GM11168 (cell line): ENCODE data around the gene RYR1.

ENCODE experiments used
- in situ Hi-C: fragments of 300-500 bp; cut with MboI; formaldehyde crosslinking; loops from one replicate; pipeline ENCODE4 v1.12.0; 2022; ENCODE audit warnings: low sequenced_read_pairs; ENCODE audit not compliant: unreplicated experiment

The RYR1 gene

DNA sequence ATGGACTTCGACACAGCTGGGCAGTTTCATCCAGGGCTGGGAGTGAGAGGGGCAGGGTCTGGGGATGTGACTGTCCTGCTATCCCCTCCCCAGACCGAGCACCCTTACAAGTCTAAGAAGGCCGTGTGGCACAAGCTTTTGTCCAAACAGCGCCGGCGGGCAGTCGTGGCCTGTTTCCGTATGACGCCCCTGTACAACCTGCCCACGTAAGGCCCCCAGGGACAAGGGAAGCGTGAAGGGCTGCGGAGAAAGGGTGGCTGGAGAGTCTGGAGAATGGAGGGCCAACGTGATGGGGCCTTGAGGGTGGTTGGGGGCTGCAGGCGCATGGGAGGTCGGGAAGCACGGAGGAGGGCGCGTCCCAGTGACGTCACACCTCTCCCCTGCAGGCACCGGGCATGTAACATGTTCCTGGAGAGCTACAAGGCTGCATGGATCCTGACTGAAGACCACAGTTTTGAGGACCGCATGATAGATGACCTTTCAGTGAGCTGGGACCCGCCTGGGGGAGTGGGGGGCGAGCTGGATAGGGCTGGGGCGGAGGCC lies 94.8 kb downstream of the RYR1 start:
- in situ Hi-C loops = no loop called here

DNA sequence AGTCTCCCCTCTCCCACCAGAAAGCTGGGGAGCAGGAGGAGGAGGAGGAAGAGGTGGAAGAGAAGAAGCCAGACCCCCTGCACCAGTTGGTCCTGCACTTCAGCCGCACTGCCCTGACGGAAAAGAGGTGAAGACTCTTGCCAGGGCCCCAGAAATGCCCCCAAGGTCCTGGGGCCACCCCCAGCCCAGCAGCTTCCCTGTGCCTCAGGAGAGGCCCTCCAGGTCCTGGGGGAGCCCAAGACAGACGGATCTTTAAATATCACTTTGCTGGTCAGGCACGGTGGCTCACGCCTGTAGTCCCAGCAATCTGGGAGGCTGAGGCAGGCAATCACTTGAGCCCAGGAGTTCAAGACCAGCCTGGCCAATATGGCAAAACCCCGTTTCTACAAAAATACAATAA lies 95.4 kb downstream of the RYR1 start:
- in situ Hi-C loops = no loop called here

DNA sequence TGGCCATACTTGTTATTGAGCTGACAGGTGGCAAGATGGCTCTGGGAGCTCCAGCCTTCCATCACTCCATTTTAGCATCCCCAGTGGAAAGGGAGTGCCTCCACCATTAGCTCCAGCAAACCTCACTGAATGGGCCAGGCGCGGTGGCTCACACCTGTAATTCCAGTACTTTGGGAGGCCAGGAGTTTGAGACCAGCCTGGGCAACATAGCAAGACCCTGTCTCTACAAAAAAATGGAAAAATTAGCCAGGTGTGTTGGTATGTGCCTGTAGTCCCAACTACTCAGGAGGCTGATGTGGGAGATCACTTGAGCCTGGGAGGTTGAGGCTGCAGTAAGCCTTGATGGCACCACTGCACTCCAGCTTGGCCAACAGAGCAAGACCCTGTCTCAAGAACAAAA lies 98.0 kb downstream of the RYR1 start:
- in situ Hi-C loops = no loop called here

DNA sequence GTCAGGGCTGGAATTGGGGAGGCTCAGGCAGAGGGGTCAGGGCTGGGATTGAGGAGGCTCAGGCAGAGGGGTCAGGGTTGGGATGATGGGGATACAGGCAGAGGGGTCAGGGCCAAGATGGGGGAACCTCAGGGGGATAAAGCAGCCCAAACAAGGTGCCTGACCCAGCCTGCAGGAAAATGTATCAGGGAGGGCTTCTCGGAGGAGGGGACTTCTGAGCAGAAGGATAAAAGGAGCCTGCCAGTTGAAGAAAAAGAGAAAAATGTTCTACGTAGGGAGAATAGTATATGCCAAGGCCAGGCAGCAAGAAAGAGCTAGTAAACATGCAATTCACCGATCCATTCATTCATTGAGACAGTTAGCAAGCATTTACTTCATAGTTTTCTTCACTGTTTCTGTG lies 99.4 kb downstream of the RYR1 start:
- in situ Hi-C loops = no loop called here

DNA sequence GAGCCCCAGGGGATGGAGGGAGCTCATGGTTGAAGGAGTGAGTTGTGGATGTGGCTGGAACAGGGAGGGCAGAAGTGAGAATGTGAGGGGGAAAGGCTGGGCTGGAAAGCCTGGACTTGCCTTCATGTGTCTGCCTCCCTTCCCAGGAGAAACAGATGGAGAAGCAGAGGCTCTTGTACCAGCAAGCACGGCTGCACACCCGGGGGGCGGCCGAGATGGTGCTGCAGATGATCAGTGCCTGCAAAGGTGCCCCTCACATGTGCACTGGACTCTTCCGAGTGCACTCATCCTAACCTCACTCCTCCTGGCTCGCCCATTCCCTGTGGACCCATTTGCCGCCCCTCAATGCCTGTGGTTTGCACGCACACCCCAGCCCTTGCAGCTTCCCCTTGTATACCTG lies 101.1 kb downstream of the RYR1 start:
- in situ Hi-C loops = no loop called here

DNA sequence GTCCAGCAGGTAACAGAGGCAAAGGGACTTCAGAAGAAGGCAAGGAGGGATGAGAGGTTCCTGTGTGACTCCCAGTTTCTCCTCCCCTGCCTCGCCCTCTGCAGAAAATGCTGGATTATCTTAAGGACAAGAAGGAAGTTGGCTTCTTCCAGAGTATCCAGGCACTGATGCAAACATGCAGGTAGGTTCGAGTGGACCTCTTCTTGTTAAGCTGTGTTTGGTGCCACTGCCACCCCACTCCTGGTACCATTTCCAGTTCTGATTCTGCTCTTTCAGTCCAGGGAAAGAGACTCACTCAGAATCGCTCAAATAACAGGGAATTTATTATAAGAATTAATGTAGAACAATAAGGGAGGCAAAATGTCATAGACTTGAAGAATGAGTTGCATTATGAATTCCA lies 101.7 kb downstream of the RYR1 start:
- in situ Hi-C loops = no loop called here

DNA sequence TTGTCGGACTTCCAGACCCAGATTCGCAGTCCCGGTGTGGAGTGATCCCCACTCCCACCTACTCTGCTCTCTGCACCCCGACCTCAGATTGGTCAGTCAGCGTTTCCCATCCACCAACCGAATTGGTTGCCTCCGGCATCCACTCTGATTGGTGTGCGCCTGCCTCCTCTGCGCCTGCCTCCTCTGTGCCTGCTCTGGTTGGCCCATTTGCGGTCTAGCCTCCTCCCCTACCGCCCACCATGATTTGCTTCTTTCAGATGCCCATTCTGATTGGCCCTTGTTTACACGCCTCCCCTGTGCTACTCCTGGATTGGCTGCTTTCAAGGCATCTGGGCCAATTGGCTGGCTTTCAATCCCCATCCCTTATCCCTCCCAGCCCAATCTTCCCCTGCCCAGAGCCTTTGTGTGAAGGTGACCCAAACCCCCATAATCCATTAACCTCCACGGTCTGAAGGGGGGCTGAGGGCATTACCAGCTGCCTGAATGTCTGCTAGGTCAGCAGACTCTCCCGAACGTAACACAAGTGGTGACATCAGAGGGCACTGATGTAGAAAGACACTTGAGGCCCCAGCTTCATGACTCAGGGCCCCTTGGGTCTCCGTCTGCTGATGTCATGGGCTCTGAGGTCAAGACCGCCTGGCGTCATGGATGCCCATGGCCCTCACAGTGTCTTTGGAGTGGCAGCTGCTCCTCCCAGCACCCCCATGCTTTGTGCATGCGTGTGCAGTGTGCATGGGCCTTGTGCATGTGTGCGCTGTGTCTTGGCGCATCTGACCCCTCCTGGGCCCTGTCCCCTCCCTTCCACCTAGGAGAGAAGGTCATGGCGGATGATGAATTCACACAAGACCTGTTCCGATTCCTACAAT lies 103.8 kb downstream of the RYR1 start:
- in situ Hi-C loops = no loop called here

DNA sequence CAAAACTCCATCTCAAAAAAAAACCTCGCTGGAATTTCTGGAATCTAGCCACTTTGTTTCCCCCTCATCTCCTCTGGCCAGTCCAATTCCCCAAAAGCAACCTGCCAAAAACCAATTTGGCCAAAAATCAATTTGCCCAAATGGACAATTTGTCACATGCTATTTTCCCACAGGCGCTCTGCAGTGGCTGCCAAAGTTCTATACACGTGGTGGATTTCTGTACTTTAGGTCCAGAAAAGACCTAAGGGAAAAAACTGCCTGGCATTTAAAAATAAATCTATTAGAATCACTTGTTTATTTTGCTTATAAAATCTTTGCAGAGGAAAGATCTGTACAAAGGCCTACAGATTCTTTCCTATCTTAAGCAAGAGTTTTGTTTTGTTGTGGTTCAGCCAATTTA lies 104.9 kb downstream of the RYR1 start:
- in situ Hi-C loops = no loop called here

DNA sequence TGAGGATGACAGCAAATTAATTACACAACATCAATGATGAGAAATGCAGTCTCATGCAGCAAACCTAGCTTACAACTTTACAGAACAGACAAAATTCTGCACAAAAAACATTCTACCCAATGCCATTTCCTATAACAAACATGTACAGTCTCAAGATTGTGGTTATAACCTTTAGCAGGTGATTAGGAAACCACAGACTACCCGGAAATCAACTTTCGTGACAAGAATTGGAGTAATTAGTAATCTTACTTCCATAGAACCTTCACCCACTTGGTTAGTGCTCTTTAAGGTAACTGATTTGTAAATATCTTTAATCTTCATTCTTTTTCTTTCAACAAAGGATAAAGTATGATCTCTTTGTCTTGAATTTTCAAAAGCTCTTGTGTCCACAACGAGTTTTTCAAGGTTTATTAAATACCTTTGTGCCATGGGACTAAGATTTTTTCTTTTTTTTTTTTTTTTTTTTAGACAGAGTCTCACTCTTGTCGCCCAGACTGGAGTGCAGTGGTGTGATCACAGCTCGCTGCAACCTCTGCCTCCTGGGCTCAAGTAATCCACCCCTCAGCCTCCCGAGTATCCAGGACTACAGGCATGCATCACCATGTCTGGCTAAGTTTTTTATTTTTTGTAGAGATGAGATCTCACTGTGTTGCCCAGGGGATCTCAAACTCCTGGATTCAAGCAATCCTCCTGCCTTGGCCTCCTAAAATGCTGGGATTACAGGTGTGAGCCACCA lies 105.5 kb downstream of the RYR1 start:
- in situ Hi-C loops = no loop called here

DNA sequence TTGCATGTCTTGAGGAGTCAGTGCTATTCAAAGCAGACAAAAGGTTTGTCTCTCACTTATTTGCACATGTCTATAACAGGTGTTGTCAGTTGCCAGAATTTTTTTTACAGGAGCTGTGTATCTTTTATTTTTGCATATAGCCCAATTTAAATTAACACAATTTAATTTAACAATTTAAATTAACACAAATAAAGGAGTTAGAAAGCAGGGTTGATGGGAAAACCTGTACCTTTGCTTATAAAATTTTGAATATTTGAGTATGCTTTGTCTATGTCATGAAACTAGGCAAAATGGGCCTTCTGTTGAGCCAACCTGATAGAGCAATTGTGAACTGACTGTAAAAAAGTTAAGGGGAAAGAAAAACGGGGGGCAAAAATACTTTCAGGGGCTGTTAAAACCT lies 106.3 kb downstream of the RYR1 start:
- in situ Hi-C loops = loop anchor here (5.0 kb wide), 1 partner anchor 98 kb away; no protein-coding TSS in a partner anchor

DNA sequence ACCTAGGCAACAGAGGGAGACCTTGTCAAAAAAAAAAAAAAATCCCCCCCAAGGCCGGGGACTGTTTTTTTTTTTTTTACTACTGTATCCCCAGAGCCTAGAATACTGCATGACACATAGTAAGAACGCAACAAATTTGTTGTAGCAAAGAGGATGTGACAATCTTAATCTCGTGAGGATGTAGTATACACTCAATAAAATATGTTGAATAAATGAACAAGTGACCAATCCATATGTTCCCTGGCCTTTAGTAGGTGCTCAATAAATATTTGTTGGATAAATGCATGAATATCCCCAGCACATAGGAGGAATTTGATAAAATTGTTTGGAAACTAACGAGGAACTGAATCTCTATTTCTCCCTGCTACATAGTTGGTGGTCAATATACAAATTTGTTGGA lies 108.5 kb downstream of the RYR1 start:
- in situ Hi-C loops = loop anchor here (5.0 kb wide), 1 partner anchor 95 kb away; no protein-coding TSS in a partner anchor

DNA sequence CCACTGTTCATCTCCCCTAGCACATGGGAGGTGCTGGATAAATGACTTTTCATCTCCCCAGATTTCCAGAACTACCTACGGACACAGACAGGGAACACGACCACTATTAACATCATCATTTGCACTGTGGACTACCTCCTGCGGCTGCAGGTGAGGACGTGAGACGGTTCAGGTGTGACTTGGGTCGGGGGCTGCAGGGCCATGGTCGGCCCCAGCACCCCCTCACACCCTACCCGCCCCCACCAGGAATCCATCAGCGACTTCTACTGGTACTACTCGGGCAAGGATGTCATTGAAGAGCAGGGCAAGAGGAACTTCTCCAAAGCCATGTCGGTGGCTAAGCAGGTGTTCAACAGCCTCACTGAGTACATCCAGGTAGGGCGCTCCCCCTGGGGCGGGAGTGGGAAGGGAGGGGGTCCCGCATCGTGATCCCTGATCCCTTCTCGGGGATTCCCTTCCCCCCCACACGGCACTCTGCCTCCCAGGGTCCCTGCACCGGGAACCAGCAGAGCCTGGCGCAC lies 109.9 kb downstream of the RYR1 start:
- in situ Hi-C loops = loop anchor here (5.0 kb wide), 1 partner anchor 94 kb away; no protein-coding TSS in a partner anchor

DNA sequence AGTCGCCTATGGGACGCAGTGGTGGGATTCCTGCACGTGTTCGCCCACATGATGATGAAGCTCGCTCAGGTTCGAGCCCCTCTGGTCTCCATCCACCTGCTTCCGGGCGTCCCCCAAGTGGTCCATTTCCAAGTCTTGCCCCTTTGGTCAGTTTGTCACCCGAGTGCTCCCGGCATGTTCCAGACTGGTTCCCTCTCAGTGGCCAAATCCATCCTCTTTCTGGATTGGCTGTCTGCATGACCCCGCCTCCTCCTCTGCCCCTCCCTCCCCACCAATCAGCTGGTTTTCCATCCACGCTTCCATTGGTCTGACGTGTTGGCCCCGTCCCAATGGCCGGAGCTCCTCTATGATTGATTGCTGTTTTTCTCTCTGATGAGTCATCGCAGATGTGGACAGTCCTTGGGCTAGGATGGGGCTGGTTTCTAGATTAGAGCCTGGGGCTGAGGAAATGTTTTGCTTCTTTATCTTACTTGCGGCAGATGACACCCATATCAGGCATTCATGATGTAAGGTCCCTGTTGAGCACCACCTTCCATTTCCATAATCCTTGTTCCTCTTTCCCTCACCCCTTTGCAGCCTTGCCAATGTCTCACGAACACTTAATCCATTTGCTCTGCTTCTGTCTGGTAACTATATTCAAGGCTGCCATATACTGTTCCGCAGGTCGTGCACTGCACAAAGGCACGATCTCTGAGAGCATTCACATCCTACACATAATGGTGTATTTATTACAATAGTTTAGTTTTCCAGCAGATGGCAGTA lies 110.5 kb downstream of the RYR1 start:
- in situ Hi-C loops = loop anchor here (5.0 kb wide), 1 partner anchor 93 kb away; no protein-coding TSS in a partner anchor

DNA sequence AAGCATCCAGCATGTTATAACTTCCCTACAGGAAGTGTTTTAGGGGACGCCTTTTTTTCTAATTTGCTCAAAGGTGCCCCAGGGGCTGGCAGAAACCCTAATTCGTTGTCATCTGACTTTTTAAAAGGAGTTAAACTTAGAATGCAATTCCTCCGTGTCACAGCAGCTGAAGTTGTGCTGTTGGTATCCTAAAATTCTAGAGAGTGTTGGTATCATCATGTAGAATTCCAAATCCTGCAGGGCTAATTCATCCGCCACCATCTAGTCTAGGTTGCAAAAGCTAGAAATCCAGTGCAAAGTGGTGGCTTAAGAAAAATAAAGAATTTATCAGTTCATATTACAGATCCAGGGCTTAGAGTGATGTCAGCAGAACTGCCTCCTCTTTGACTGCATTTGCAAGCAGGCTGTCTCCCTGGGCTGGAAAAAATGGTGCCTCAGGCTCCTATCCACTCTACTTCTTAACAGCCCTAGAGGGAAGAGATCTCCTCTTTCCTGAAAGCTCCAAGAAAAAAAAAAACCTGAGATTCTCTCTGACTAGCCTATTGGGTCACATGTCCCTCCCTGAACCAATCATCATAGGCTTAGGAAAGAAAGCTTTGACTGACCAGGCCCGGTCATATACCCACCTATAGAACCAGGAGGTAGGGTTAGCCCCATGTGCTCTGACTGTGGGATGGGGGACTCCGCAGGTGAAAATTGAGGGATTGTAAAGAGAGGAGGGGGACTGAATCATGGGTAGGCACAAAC lies 111.3 kb downstream of the RYR1 start:
- in situ Hi-C loops = loop anchor here (5.0 kb wide), 1 partner anchor 93 kb away; no protein-coding TSS in a partner anchor

DNA sequence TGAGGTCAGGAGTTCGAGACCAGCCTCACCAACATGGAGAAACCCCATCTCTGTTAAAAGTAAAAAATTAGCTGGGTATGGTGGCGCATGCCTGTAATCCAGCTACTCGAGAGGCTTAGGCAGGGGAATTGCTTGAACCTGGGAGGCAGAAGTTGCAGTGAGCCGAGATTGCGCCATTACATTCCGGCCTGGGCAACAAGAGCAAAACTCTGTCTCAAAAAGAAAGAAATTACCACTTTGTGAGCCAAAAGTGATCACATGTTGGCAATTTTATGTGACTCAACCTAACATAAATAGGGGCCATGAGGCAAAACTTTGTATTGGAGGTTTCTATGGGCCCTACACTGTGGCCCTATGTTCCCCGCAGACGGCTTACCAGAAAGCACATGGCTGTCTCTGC lies 112.1 kb downstream of the RYR1 start:
- in situ Hi-C loops = no loop called here

DNA sequence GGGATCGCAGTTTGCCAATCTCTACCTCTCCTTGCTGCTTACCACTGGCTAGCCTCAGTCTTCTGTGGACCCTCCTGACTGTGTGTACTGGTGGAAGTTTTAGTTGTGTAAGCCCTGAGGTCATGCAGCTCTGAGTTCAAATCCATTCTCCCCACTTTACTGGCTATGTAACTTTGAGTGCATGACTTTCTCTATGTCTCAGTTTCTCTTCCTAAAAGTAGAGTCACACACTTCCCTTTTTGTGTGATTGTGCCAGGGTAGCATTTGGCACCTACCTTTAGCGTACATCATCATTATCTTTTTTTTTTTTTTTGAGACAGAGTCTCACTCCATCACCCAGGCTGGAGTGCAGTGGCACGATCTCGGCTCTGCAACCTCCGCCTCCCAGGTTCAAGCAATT lies 113.9 kb downstream of the RYR1 start:
- in situ Hi-C loops = no loop called here

DNA sequence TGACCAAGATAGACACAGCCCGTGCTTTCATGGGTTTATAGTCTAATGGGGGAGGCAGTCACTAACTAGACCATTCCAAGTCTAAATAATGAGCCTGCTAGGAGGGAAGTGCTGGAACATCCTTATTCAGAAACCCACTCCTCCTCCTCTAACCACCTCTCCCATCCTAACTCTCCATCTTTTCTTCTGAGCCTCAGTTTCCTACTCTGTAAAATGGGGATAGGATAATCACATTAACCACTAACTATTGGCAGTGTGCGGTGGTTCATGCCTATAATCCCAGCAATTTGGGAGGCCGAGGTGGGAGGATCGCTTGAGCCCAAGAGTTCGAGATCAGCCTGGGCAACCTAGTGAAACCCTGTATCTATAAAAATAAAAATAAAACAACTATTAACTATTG lies 115.6 kb downstream of the RYR1 start:
- in situ Hi-C loops = no loop called here

DNA sequence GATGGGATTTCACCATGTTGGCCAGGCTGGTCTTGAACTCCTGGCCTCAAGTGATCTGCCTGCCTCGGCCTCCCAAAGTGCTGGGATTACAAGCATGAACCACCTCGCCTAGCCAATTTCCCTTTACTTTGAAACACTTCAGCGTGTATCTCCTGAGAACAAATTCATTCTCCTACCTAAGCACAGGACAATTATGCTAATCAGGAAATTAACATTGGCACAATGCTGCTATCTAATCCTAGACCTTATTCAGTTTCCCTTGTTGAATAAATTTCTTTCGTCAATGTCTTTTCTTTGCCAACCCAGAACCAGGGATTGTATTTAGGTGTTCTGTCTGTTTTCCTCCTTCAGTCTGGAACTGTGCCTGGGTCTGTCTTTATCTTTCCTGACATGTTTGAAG lies 116.5 kb downstream of the RYR1 start:
- in situ Hi-C loops = no loop called here

DNA sequence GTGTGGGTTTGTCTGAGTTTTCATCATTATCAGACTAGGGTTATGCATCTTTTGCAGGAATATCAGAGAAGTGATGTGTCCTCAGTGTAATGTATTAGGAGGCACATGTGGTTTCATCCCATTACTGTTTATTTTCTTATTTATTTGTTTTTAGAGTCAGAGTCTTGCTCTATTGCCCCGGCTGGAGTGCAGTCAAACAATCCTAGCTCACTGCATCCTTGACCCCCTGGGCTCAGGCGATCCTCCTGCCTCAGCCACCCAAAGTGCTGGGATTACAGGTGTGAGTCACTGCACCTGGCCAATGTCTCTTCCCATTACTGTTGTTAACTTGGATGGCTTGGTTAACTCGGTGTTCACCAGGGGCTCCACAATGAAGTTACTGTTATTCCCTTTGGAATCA lies 116.9 kb downstream of the RYR1 start:
- in situ Hi-C loops = no loop called here

DNA sequence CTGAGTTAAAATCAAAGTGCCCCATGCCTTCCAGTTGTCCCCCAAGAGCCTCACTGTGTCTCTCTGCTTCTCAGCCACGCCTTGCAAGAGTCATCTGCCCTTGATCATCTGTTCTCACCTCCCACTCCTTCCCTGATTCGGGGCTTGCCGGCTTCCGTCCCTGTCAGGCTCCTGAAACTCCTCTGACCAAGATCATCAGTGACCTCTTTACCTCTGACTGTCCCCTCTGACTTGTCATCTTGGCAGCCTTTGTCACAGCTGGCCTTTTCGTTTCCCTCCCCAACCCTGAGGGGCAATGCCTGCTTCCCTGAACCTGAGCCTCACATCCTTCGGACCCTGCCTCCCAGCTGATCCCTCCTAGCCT lies 117.9 kb downstream of the RYR1 start:
- in situ Hi-C loops = no loop called here
